Urothelium cell line (cell line): ENCODE results near the gene GLDC.
"Not testable (repeated sequence)": the region's sequence is repeated elsewhere in the genome, so short reads cannot be mapped to it uniquely, and the experiment has no call there.

Source experiments
- DNase-seq: peaks from one replicate; pipeline ENCODE4 v3.0.0; 2011; ENCODE audit warnings: low spot score, mixed read lengths
- FAIRE-seq: peaks from 2 replicates; lab custom pipeline; 2011; peaks lifted over from hg19 to GRCh38; lab: Jason Lieb, UNC

GLDC gene

GRCh38 chr9:6625363-6625762 lies 20.2 kb downstream of the GLDC start:
- no peak for DNase-seq

GRCh38 chr9:6622784-6623183 lies 22.7 kb downstream of the GLDC start:
- not testable (repeated sequence) for FAIRE-seq, DNase-seq

More at GRCh38 chr9:6625363-6625762, 20.2 kb downstream of the GLDC start:
- FAIRE-seq: no peak

DNA sequence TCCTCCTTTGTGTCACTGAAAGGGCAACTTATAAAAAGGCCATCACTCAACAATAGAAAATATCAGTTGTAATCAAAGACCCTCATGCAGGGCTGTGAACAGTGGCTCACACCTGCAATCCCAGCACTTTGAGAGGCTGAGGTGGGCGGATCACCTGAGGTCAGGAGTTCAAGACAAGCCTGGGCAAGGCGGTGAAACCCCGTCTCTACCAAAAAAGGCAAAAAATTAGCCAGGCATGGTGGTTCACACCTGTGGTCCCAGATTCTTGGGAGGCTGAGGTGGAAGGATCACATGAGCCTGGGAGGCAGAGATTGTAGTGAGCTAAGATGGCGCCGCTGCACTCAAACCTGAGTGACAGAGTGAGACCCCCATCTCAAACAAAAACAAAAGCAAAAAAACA lies 24.7 kb downstream of the GLDC start:
- FAIRE-seq: no peak
- DNase-seq: no peak

- FAIRE-seq (no peak), DNase-seq (no peak)
These were observed 25.2 kb downstream of the GLDC start for GRCh38 chr9:6620353-6620752.

DNA sequence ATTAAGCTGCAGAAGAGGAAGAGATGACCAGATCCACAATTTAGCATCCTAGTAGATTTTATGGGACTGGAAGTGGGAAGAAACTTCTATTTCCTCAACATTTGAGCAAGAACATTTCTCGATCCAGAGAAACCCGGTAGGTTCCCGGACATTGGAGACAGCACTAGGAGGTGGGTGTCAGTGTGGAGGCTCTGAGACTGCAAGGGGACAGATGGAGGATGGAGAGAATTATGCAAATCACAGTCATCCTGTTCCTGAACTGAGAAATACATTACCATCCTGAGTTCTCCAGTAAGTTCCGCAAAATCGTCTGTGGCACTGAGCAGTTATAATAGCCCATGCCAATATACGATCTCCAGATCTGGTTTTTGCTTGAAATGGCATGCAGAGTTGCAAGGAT lies 25.6 kb downstream of the GLDC start:
- FAIRE-seq: no peak
- DNase-seq: no peak

- FAIRE-seq: no peak
- no peak for DNase-seq
These were observed 28.5 kb downstream of the GLDC start for GRCh38 chr9:6616951-6617602.

- FAIRE-seq (no peak), DNase-seq (no peak)
These were observed 31.0 kb downstream of the GLDC start for GRCh38 chr9:6614489-6614888.

DNA sequence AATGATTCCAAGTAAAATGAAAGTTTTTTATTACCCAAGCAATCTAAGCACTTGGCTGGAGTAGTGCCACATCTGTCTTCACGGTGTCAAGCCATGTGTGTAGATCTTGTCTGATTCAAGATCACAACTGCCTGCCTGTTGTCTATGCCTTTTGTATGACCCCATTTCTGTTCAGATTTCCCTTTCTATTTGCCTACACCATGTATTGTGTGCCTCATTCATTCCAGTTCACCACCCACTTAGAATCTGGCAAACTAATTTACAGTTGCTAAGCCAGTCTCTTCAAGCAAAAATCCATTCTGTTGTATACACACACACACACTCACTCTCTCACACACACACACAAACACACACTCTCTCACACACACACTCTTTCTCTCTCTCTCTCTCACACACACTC lies 33.7 kb downstream of the GLDC start:
- no peak for DNase-seq
- FAIRE-seq: no peak

GRCh38 chr9:6610073-6610472 lies 35.5 kb downstream of the GLDC start:
- DNase-seq (no peak), FAIRE-seq (no peak)

DNA sequence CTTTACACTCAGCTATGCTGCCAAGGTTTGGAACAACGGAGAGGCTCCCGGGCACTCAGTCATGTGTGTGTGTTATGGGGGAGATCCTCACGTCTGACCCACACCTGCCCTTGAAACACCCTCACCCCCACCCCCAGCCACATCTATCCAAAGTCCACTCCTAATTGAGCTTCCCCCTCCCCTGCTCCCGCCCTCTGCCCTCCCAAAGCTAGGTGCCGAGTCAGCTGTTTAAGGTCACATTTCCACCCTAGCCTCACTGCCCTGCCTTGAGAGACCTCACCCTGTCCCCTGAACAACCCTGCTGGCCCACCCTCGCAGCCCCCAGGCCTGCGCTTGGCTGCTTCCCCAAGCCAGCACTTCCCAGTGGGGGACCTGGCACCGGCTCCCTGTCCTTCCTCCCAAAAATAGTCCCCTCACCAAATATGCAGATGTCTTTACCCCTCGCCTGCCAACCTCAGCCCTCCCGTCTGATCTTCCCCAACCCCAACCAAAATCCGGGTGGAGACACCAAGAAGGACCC lies 36.0 kb downstream of the GLDC start:
- no peak for FAIRE-seq
- DNase-seq: no peak

GRCh38 chr9:6605202-6605601 lies 40.3 kb downstream of the GLDC start:
- no peak for DNase-seq
- no peak for FAIRE-seq

- DNase-seq (no peak), FAIRE-seq (no peak)
These were observed 45.1 kb downstream of the GLDC start for GRCh38 chr9:6600426-6600825.

DNA sequence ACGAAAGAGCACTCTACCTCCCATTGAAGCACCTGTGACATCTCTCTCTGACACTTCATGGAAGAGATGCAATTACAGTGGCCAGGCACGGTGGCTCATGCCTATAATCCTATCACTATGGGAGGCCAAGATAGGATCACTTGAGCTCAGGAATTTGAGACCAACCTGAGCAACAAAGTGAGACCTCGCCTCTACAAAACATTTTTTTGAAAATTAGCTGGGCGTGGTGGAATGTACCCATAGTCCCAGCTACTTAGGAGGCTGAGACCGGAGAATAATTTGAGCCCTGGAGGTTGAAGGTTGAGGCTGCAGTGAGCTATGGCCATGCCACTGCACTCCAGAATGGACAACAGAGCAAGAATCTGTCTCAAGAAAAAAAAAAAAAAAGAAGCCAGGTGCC lies 45.5 kb downstream of the GLDC start:
- FAIRE-seq (no peak), DNase-seq (no peak)

DNA sequence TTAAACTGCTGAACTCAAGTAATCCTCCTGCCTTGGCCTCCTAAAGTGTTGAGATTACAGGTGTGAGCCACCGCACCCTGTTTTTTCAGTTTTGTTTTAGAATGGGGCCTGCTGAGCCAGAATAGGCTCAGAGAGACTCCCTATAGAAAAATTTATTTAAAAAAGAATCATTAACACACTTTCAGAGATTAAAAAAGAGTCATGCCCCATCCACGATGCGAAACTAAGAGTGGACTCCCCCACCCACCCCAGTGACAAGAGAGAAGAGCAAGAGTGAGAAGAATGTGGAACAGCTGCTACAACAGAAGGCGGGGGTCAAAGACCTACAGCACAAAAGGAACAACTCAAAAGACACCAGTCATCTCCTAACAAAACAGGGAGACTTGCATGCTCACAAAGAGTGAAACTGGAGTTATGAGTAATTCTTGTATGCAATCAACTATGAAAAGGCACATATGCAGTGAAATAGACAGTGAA lies 47.2 kb downstream of the GLDC start:
- DNase-seq (no peak), FAIRE-seq (no peak)

DNA sequence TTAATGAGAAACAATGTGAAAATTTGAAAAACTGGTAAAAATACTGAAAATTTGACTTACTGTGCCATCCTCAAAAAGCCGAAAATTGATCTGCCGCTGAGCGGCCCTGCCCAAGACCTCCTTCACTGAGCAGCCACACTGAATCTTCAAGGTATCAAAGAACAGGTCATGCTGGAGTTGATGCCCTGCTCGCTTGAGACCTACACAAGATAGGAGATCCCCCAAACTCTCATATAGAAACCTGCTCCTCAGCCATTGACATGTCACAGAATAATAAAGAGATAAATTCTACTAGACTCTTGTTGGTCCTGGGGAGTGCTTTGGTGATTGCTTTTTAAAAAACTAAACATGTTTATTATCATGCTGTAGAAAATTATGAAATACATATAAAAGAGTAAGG lies 52.7 kb downstream of the GLDC start:
- DNase-seq: no peak
- FAIRE-seq: no peak

GRCh38 chr9:6592231-6592630 lies 53.3 kb downstream of the GLDC start:
- FAIRE-seq (no peak), DNase-seq (no peak)

- FAIRE-seq (no peak), DNase-seq (no peak)
These were observed 54.7 kb downstream of the GLDC start for GRCh38 chr9:6590772-6591384.

- FAIRE-seq (no peak), DNase-seq (no peak)
These were observed 55.2 kb downstream of the GLDC start for GRCh38 chr9:6590334-6590733.

- no peak for DNase-seq
- no peak for FAIRE-seq
These were observed 60.5 kb downstream of the GLDC start for GRCh38 chr9:6584881-6585597.

DNA sequence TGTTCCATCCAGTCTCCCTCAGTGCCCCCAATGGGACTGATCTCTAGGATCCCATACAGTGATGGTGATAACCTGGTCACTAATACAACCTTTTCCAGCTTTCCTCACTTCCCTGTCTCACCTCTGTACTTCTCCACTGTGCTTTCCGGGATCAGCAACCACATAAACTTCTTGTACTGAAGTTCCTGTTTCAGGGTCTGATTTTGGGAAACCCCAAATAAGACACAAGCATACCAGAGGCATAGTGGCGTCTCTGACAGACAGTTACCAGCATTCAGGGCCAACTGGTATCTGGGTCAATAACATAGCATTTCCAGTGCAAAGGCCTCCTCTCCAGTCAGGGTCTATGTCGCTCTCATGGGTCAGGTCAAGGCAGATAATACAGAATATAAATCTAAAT lies 64.3 kb downstream of the GLDC start:
- FAIRE-seq (no peak), DNase-seq (no peak)

DNA sequence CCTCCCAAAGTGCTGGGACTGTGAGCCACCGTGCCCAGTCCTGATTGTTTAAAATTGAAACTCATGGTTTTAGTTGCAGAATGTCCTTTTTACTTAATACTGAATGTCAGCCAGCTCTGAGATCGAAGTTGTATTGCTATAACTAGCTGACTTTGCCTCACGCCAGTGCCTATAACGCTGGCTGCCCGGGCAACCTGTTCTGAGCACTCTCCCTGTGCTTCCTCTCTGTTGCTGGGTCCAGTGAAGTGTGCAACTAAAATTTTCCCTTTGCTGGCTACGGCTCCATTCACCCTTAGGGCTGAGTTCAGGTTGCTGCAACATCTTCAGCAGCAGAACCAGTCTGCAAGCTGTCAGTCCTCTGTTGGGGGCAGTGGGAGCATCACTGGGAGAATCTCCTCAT lies 65.9 kb downstream of the GLDC start:
- FAIRE-seq (no peak), DNase-seq (no peak)

DNA sequence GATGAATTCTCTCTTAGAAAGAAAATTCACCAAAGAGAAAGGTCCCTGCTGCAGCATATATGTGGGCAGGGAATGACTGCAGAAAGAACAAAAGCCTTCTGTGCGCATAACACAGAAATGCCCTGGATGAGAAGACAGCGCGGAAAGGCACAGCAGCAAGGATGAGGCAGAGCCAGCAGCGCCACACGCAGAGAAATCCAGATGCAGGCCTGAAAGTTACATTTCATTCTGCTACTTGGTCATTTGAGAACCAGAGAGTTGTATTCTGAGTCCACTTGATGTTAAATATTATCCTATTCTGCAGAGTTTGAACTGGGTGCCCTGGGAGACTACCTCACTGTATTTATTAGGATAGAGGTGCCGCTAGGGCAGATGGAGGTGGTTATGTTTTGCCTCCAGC lies 68.5 kb downstream of the GLDC start:
- FAIRE-seq (no peak), DNase-seq (no peak)
